ENCODE data around the gene CRYBG3.

The CRYBG3 gene

GRCh38 chr3:97974996-97975395 lies 153.2 kb downstream of the CRYBG3 start:
- DNase-seq (ENCODE audit: low spot score) = no peak

GRCh38 chr3:97975466-97975865 lies 153.7 kb downstream of the CRYBG3 start:
- no peak for DNase-seq (ENCODE audit: low spot score)

GRCh38 chr3:97979610-97980009 lies 157.8 kb downstream of the CRYBG3 start:
- DNase-seq (ENCODE audit: low spot score) = no peak

- no peak for DNase-seq (ENCODE audit: low spot score)
Observed at GRCh38 chr3:97981886-97982285, 160.1 kb downstream of the CRYBG3 start.

GRCh38 chr3:97983933-97984491 lies 162.2 kb downstream of the CRYBG3 start:
- no peak for DNase-seq (ENCODE audit: low spot score)

GRCh38 chr3:97987306-97987705 lies 165.5 kb downstream of the CRYBG3 start:
- DNase-seq (ENCODE audit: low spot score) = no peak

- DNase-seq (ENCODE audit: low spot score) = no peak
Observed at GRCh38 chr3:97988784-97989568, 167.2 kb downstream of the CRYBG3 start.

- DNase-seq (ENCODE audit: low spot score) = no peak
Observed at GRCh38 chr3:97990624-97991292, 168.9 kb downstream of the CRYBG3 start.

- peak; percentile 22 for DNase-seq (ENCODE audit: low spot score)
Observed at GRCh38 chr3:97991293-97991682, 169.5 kb downstream of the CRYBG3 start.

DNA sequence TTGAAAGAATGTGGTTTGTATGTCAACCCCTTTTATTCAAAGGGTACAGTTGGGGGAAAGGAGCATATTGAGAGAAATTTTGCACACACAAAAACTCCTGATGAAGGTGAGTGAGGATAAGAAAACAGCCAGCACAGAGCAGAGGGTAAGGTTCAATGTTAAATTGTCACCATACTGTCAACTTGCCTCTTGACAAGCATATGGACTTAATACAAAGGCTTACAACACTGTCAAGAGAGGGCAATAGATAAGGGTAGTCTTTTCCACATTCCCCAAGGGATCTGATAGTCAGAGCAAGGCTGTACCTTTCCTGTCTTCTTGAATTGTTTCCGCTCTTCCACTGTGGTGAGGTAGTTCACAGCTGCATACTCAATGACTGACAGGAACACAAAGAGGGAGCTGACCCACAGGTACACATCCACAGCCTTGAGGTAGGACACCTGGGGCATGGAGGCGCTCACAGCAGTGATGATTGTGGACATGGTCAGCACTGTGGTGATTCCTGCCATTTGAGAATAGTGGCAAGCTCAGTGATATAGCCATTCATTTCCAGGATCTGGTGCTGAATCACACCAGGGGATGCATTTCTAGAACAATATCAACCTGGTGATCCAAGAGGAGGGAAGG lies 170.8 kb downstream of the CRYBG3 start:
- no peak for DNase-seq (ENCODE audit: low spot score)

GRCh38 chr3:97993526-97993925 lies 171.7 kb downstream of the CRYBG3 start:
- no peak for DNase-seq (ENCODE audit: low spot score)

DNA sequence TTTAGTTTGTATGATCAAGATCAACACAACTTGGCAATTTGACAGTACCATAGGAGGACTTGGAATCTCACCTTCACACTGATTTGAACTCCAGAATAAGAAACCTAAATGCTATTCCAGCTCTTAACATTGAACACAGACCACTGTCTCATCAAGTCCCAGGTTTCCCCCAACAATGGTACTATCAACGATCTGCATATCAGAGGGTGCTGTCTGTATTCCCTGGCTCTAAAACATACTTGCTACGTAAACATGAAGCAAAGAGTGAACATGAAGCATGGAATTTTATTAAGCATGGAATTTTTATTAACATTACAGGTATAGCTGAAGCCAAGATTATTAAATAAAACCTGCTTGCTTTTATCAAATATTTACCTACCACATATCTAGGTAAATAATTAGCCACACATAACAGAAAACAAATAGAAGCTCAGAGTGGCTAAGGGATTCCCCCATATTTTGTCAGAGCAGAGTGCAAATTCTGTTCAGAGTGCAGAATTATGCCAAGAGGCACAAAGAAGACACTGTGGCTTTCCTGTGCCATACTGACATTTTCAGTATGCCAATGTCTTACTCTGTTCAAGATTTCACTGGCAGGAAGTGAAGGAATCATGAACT lies 172.6 kb downstream of the CRYBG3 start:
- no peak for DNase-seq (ENCODE audit: low spot score)

Data from CD4-positive, alpha-beta T cell treated with Interleukin-2 at 100 ng/mL for 4 hours (primary cell).